ENCODE results near the gene DYRK1A.
"Not testable (repeated sequence)": the region's sequence is repeated elsewhere in the genome, so short reads cannot be mapped to it uniquely, and the experiment has no call there.

DYRK1A gene

DNA sequence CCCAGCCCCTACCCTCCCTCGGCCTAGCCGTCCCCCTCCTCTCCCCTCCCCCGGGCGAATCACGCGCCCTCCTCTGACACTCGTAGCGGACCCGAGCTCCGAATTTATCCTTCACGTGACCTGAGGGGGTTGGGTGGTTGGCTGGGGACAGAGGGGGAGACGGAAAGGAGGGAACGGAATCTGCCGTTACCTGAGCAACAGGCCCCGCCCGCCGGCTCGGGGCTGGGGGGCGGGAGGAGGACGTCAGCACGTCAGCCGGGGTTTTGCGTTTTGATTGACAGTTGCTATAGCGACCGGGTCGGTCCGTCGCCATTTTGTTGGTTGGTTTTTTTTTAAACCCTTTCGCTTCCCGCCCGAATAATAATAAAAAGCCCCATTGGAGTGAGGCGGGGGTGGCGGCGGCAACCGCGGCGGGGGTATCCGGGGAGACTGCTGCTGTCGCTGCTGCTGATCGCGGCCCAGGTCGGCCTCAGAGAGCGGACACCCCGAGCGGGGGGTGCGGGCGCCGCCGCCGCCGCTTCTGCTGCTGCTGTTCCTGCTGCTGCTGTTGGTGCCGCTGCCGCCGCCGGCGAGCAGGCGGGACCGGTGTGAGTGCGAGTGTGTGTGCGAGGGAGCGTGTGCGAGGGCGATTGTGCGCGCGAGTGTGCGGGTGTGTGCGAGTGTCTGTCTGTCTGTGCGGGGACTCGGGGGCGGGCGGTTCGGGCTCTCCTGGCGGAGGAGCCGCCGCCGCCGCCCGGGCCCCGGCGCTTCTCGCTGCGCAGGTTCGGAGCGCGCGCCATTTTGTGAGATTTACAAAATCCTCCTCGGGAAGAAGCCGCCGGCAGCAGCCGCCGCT lies at the start of gene DYRK1A:
DYRK1A (plus strand) TSS at position 292 of the 835 bp plus-strand sequence. CDS start 53,602 bp downstream, outside the sequence.
- DNase-seq: peak; percentile 100

DNA sequence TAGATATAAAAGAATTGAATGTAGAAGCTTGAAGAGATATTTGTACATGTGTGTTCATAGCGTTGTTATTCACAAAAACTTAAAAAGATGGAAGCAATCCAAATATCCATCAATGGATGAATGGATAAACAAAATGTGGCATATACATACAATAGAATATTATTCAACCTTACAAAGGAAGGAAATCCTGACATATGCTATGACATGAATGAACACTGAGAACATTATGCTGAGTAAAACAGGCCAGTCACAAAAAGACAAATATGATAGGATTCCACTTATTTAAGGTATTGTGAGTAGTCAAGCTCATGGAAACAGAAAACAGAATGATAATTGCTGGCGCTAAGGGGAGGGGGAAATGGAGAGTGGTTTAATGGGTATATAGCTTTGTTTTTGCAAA lies 47.0 kb upstream of the DYRK1A start:
- no peak for DNase-seq

DNA sequence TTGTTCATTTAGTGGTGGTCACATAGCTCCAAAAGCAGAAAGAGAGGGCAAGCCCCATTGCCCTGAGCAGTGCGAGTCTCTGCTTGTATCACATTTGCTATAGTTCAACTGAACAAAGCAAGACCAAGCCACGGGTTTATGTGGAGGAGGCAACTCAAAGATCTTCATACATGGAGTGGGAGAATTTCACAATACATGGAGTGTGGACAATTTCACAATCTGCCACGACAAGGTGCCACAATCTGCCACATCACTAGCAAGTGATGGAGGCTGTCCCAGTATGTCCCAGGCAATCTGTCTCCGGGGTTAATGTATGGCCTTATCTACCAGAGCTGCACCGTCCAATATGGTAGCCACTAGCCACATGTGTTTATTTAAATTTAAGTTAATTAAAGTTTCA lies 44.5 kb upstream of the DYRK1A start:
- DNase-seq: no peak

- DNase-seq: no peak
Observed at GRCh38 chr21:37324558-37324957, 42.0 kb upstream of the DYRK1A start.

DNA sequence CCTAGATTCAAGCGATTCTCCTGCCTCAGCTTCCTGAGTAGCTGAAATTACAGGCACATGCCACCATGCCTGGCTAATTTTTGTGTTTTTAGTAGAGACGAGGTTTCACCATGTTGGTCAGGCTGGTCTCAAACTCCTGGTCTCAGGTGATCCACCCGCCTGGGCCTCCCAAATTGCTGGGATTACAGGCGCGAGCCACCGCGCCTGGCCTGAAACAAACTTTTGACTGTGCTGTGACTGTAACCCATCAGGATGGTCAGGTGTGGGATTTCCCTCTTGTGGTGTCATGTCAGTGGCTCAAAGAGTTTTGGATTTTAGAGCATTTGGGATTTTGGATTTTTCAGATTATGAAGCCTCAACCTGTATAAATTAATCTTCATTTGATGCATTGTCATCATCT lies 38.4 kb upstream of the DYRK1A start:
- DNase-seq: not testable (repeated sequence)

GRCh38 chr21:37331411-37331810 lies 35.2 kb upstream of the DYRK1A start:
- DNase-seq: no peak

GRCh38 chr21:37335053-37335452 lies 31.5 kb upstream of the DYRK1A start:
- no peak for DNase-seq

GRCh38 chr21:37337179-37337578 lies 29.4 kb upstream of the DYRK1A start:
- no peak for DNase-seq

- peak; percentile 44 for DNase-seq
Observed at GRCh38 chr21:37337831-37338230, 28.7 kb upstream of the DYRK1A start.

DNA sequence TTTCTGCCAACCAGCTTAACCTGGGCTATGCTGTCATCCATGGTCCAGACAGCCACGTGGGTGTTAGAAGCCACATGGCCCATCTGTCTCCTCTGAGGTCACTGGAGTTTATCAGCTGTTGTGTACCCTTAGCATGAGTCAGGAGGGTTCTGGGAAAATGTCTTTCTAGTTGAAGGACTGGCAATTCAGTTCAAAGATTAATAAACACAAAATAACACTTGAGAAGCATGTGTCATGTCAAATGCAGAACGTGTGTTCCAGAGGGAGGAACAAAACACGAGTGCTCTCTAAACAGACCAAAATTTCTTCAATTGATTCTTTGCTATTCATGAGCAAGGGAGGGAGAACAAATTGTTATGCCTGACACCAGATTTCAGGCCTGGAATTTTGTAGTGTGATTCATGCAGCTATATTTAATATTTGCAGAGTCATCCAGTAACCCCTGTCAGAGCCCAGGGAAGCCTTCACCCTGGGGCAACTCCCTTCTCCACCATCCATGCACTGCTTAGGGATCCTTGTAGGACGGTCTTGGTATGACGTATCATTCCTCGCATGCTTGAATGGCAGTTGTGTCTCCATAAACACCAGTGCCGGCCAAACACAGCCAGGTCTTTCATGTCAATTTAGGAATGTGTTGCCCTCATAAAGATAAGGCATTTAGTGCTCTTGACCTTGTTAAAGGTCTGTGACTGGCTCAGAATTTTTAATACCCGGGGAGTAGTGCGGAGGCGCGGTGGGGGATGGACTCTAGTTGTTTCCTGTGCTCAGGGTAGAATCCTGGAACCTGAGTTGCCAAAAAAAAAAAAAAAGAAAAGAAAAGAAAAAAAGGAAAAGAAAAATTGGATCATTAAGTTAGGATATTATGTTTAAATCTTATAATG lies 27.7 kb upstream of the DYRK1A start:
- DNase-seq: peak; percentile 95

DNA sequence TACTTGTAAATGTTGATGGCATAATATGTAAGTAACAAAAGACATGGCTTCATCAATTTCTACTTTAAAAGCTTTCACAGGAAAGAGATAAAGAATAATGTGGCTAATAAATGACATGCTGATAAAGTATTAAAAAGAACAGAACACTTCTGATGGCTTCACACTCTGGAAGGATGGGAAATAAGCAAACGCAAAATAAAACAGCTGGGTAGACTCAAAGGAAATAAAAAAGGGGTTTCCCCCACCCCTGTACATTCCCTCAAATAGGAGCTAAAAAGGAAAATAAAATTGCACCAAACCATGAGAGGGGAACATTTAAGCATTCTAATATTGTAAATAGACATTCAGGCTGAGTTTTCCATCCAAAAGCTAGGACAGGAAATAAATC lies 27.0 kb upstream of the DYRK1A start:
- DNase-seq: no peak

DNA sequence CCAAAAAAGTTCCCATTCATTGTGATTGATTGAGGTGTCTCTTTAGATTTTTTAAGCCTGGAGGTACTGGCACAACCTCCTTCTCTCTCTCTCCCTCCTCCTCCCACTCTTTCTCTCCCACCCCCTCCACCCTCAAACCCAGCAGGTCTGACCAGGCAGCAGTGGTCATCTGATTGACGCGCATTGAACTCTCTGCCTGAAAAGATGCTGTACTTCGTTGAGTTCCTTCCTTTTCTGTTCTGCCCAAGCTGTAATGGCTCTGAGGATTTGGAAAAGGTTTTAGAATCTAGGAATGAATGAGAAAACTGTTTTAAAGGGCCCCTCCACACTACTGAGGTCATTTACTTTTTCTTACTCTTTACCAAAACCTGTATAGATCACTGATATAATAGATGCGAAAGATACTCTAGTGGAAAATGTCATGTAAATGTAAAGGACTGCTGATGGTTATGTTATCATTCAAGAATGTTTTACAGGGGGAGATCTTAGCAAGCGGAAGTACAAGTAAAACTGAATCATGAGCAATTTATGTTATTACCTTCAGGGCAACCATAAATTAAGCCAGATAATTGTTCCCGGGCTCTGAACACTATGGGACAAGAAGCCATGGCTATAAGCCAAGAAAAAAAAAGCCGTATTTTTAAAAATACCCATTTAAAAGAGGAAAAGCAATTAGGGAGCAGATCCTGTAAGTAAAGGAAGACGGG lies 25.2 kb upstream of the DYRK1A start:
- DNase-seq: peak; percentile 86

DNA sequence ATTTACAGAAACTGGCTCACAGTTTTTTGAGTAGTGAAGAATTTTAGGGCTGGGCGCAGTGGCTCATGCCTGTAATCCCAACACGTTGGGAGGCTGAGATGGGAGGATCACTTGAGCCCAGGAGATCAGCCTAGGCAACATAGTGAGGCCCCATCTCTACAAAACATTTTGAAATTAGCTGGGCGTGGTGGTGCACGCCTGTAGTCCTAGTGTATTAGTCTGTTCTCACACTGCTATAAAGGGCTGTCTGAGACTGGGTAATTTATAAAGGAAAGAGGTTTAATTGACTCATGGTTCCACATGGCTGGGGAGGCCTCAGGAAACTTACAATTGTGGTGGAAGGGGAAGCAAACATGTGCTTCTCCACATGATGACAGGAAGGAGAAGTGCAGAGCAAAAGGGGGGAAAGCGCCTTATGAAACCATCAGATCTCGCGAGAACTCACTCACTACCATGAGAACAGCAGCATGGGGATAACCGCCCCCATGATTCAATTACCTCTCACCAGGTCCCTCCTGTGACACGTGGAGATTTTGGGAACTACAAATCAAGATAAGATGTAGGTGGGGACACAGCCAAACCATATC lies 24.4 kb upstream of the DYRK1A start:
- peak; percentile 18 for DNase-seq

DNA sequence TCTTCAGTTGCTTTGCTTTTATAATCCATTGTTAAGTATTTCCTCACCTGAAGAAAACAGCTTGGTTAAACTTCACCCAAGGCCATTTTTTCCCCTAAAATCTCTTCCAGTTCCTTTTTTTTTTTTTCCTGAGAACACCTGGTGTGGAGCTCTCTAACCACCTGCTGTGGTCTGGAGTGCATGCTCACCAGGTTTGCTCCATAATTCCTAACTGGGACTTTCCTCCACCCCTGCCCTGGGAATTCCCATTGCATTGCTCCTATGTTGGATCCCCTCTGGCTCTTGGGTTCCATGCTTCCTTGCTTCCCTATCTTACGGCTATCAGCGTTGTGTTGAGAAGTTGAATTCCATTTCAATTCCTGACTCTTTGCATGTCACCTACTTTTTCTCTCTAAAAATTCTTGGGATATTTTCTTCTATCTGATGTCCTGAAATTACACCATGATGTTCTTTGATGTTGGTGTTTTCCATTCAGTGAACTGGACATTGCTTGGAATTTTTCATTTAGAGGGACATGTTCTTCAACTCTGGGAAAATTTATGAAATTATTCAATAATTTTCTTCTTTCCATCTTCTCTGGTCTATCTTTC lies 19.6 kb upstream of the DYRK1A start:
- DNase-seq: no peak

DNA sequence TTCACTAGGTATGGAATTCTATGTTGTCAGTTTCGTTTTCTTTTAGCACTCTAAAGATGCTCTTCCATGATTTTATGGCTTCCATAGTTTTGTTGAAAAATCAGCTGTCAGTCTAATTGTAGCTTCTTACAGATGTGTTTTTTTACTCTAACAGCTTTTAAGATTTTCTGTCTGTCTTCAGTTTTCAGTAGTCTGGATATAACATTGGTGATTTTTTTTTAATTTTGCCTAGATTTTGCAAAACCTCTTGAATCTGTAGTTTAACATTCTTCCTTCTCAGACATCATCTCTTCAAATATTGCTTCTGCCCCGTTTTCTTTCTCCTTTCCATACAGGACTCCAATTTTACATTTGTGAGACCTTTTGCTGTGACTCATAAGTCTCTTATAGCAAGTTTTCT lies 17.9 kb upstream of the DYRK1A start:
- no peak for DNase-seq

- DNase-seq: no peak
Observed at GRCh38 chr21:37350472-37350871, 16.1 kb upstream of the DYRK1A start.

DNA sequence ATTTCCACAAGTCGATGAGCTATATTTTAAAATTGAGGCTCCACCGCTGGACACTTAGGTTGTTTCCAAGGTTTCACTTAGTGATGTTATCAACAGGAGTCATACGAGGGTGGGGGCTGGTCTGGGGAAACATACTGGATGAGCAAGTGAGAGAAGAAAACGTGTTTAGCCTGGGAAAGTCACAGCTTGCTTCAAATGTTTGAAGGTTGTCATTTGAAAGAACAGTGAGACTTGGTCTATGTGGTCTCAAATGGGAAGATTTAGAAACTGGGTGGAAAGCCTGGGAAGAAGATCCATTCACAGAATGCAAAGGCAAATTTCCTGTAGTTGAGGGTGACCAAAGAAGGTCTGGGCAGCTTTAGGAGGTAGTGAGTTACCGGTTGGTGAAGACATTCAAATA lies 9.9 kb upstream of the DYRK1A start:
- no peak for DNase-seq

DNA sequence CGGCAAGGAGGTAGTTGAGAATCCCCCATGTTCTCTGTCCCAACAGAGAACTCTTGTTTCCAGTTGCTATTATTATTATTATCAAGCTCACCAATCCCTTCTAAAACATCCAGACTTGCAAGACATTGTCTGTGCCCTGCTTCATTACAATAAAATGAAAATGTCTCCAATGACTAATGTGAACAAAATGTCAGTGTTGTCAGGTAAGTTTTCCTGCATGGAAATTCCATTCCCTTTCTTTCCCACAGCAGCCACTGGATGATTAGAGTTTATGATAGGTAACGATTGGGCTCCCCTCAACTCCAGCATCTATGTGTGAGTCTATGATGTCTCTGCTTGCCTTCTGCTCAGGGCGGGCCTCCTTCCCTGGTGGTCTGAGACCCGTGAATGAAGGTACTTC lies 8.9 kb upstream of the DYRK1A start:
- DNase-seq: no peak

- peak; percentile 44 for DNase-seq
Observed at GRCh38 chr21:37358397-37358796, 8.2 kb upstream of the DYRK1A start.

DNA sequence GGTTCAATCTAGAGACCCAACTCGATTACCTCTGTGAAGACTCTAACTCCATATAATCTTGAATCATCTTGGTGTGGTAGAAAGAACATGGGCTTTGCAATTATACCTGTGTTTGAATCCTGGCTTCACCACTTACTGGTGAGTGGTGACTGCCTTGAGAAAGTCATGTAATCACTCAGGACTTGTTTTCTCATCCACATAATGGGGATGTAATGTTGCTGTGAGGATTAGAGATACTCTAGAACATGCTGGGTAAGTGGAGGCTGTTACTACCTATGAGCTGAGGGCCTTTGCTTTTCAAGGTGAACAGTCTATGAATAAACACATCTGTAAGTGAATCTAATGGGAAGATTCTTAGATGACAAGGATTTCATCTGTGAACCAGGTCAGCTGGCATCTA lies 2.6 kb upstream of the DYRK1A start:
- DNase-seq: no peak

DNA sequence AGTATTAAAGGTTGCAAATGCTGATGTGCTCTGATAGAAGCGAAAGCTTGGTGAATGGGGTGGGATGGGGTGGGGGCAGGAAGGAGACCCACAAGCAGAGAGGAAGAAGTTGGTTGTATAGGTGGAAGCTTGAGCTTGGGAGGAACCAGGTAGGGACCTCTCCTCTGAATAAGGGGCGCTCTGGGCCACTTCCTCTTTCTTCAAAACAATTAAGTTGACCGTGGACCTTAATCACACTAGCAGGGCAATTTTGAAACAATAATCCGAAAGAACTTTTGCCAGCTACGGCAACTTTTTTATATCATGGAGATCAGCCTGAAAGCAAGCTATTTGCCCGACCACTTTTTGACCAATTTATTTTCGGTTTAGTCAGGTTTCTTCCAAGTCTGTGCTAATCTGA lies 1.9 kb upstream of the DYRK1A start:
- no peak for DNase-seq

Data from fibroblast of skin of right quadriceps (primary cell).